Ectodermal cell (in vitro differentiated cells): ENCODE data around the gene ATP5F1B.

Source experiments
- H3K27ac ChIP-seq: 2 replicates; pipeline ENCODE4 v1.7.0; 2013; ENCODE audit warnings: mild to moderate bottlenecking, low read depth, low read length; ENCODE audit not compliant: insufficient read depth, poor library complexity, severe bottlenecking
- H3K27me3 ChIP-seq: 2 replicates; pipeline ENCODE4 v1.7.0; 2013; ENCODE audit warnings: mild to moderate bottlenecking, low read length; ENCODE audit not compliant: insufficient read depth, control insufficient read depth, poor library complexity, severe bottlenecking
- H3K36me3 ChIP-seq: one replicate; pipeline ENCODE4 v1.7.0; 2013; ENCODE audit warnings: low read length; ENCODE audit not compliant: control insufficient read depth, insufficient read depth
- H3K4me1 ChIP-seq: one replicate; pipeline ENCODE4 v1.7.0; 2013; ENCODE audit warnings: low read length; ENCODE audit not compliant: control insufficient read depth, insufficient read depth
- H3K4me3 ChIP-seq: 2 replicates; pipeline ENCODE4 v1.7.0; 2013; ENCODE audit warnings: low read depth, low read length, control low read depth; ENCODE audit not compliant: insufficient read depth
- H3K9me3 ChIP-seq: 2 replicates; pipeline ENCODE4 v1.7.0; 2013; ENCODE audit warnings: mild to moderate bottlenecking, low read length, moderate library complexity; ENCODE audit not compliant: control insufficient read depth
- WGBS, 2 experiments: methylation state at CpG; one replicate each; pipeline ENCODE4 v1.1.7; 2013; ENCODE audit warnings: missing lambda C conversion rate in 2 of 2; 5-methylcytosine and 5-hydroxymethylcytosine counted together

The ATP5F1B gene

DNA sequence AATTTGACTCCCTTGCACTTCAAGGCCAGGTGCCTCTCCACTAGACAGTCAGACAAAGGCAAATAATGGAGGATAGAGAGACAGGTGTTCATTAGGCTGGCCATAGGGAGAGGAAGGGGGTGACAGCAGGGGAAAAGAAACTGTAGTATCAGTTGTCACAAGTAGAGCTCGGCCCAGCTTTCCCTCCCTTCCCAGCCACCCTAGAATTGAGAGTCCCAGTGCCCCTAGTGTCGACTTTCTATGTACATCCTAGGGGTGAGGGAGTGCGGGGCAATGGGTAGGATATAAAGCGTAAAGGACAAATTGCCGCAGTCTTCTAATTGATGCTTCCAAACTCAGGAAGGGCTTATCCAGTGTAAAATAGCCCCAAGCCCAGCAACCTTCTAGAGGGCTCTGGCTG is 54.7 kb downstream of the ATP5F1B start:
- H3K9me3 ChIP-seq, result no peaks in the 10 kb centered on the region
- H3K27ac ChIP-seq, result no peak overlapping the region
- no peak overlapping the region for H3K4me3 ChIP-seq
- 76 to 82% methylated on average over 5 of the region's 5 CpGs for WGBS, 2 experiments
- H3K4me1 ChIP-seq, result no peaks in the 10 kb centered on the region
- H3K36me3 ChIP-seq, result no peaks in the 10 kb centered on the region
- no peaks in the 10 kb centered on the region for H3K27me3 ChIP-seq

GRCh38 chr12:56590237-56590830 is 55.5 kb downstream of the ATP5F1B start:
- Histone ChIP-seq H3K9me3 (no peaks in the 10 kb centered on the region), H3K36me3 (no peaks in the 10 kb centered on the region)
- WGBS, 2 experiments, result 70 to 73% methylated on average over 3 of the region's 3 CpGs

GRCh38 chr12:56589783-56590182 is 56.0 kb downstream of the ATP5F1B start:
- Histone ChIP-seq H3K4me3 (no peak overlapping the region), H3K4me1 (no peaks in the 10 kb centered on the region), H3K27ac (no peak overlapping the region), H3K9me3 (no peaks in the 10 kb centered on the region), H3K36me3 (no peaks in the 10 kb centered on the region), H3K27me3 (no peaks in the 10 kb centered on the region)
- WGBS, 2 experiments, result 96 to 100% methylated on average over 1 of the region's 1 CpG

More at GRCh38 chr12:56590237-56590830, 55.5 kb downstream of the ATP5F1B start:
- Histone ChIP-seq H3K27me3 (no peaks in the 10 kb centered on the region), H3K4me1 (no peaks in the 10 kb centered on the region), H3K4me3 (no peak overlapping the region), H3K27ac (no peak overlapping the region)
